ENCODE data around the gene MAD1L1.
A peak's percentile ranks its signal among the peaks of the same experiment; 100 is the strongest.

The MAD1L1 gene

DNA sequence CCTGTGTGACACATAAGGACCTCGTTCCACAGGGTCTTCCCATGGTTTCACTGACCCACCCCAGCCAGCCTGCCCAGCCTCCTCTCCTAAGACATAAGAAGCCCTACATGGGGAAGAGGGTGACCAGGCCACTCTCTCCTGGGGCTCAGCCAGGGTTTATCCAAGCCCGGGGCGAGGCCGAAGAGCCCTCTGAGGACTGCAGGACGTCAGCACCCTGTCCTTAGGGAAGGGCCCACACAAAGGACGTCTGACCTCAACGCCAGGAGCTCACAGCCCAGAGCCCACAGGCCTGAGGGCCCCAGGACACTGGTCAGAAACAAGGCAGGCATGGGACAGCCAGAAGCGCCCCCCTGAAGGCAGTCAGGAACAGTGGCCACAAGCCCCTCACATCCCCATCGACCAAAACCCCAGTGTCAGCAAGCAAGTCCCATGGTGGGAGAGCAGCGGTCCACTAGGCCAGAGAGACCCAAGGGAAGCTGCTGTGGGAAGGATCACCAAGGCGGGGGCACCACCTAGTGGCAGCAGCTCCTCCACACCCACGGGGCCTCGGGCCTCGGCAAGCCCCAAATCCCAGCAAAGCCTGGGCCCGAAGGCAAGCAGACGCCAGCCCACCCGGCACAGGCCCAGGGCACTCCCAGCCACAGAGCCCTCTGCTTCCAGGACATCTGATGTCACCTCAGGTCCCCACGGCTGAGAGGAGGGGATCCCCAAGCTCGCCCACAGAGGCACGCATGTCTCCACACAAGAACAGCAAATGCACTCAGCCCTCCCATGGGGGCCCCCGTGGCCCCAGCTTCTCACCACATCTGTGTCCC lies 23.4 kb downstream of the MAD1L1 start:
- peak; percentile 78 for DNase-seq (ENCODE audit: low read depth)
- TF ChIP-seq, protein P1, sequence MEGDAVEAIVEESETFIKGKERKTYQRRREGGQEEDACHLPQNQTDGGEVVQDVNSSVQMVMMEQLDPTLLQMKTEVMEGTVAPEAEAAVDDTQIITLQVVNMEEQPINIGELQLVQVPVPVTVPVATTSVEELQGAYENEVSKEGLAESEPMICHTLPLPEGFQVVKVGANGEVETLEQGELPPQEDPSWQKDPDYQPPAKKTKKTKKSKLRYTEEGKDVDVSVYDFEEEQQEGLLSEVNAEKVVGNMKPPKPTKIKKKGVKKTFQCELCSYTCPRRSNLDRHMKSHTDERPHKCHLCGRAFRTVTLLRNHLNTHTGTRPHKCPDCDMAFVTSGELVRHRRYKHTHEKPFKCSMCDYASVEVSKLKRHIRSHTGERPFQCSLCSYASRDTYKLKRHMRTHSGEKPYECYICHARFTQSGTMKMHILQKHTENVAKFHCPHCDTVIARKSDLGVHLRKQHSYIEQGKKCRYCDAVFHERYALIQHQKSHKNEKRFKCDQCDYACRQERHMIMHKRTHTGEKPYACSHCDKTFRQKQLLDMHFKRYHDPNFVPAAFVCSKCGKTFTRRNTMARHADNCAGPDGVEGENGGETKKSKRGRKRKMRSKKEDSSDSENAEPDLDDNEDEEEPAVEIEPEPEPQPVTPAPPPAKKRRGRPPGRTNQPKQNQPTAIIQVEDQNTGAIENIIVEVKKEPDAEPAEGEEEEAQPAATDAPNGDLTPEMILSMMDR (IDR thresholded peaks at IDR 0.05; ENCODE audit: low read length, missing control alignments) = peak; percentile 84
- H3K4me3 ChIP-seq (replicated peaks; ENCODE audit: low read depth, low read length) = no peak overlapping the region

DNA sequence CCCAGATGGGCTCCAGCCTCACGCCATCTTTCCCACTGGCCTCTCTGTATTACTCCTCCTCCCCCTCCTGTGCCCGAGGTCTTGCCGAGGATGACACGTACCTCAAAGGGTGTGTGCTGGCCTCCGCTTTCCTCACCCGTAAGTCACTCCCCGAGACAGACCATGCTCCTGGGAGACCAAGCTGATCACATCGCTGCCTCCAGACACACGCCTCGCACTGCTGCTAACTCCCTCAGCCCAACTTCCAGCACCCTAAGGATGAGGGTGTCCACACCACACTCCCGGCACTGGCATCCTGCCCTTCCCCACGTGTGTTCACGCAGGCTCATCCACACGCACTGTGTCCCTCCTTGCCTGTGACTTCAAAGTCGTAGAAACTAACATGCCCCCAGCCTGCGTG lies 24.0 kb downstream of the MAD1L1 start:
- H3K4me3 ChIP-seq (replicated peaks; ENCODE audit: low read depth, low read length) = no peak overlapping the region
- no peak for DNase-seq (ENCODE audit: low read depth)
- TF ChIP-seq, protein P1 (IDR thresholded peaks at IDR 0.05; ENCODE audit: low read length, missing control alignments) = no peak

DNA sequence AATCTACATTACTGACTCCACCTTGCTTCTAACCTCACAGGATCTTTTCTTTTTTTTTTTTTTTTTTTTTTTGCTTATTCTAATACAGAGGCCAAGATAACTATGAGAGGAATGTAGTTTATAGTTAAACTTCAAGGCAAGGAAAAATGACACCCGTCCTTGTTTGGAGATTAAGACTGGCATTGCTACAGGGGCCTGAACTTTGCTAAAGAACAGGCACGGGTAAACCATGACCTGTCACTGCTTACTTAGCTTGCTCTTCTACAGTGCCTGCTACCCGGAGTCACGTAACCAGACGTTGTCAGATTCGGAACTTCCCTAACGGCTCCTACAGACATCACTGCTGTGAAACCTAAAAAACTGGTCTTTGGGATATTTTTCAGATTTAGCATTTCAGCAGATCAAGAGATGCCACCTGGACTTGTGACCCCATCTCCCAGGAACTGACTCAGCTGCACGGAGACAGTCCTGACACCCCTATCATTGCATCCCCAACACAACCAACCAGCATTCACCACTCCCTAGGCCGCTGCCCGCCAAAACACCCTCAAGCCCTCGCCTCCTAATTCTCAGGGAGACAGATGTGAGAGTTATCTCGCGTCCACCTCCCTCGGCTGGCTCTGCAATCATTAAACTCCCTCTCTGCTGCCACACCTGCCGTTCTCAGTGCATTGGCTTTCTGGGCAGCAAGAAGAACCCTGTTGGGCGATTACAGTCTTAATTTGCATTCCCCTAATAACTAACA lies 27.5 kb downstream of the MAD1L1 start:
- TF ChIP-seq, protein P1 (IDR thresholded peaks at IDR 0.05; ENCODE audit: low read length, missing control alignments) = no peak
- no peak overlapping the region for H3K4me3 ChIP-seq (replicated peaks; ENCODE audit: low read depth, low read length)
- no peak for DNase-seq (ENCODE audit: low read depth)

DNA sequence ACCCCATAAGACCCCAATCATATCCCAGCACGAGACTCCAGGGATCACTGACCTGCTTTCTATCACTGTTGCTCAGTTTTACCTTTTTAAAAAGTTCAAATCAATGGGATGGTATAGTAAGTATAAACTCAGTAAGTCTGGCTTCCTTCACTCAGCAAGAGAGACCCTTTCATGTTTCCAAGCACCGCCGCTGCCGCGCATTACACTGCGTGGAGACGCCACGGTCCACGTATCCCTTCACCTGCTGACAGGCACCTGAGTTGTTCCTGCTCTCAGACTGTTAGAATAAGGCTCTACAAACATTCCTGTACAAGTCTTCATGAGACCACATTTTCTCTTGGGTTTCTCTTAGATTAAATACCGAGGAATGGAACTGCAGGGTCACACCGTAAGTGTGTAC lies 28.3 kb downstream of the MAD1L1 start:
- DNase-seq (ENCODE audit: low read depth) = no peak
- no peak overlapping the region for H3K4me3 ChIP-seq (replicated peaks; ENCODE audit: low read depth, low read length)
- TF ChIP-seq, protein P1 (IDR thresholded peaks at IDR 0.05; ENCODE audit: low read length, missing control alignments) = no peak

DNA sequence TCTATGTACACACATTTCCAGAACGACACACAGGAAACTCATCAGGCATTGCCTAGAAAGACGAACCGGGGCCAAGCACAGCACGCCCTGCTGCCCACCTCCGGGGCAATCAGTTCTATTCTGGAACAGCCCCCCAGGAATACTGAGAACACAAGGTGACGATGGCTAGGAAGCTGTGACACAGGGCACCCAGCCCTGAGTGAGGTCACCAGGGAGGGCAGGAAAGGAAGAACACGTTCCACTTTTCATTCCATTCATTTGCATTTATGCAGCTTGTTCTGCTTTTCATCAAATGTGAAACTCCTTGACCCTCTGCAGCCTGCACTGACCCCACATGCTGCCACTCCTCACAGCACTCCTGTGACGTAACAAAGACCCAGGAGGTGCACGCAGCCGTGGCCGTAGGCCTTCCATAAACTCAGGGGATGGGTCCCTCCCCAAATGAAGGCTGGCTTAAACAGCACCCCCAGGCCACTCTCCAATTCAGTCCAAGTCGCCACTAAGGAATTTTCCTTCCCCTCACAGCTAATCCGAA lies 28.9 kb downstream of the MAD1L1 start:
- no peak for DNase-seq (ENCODE audit: low read depth)
- TF ChIP-seq, protein P1 (IDR thresholded peaks at IDR 0.05; ENCODE audit: low read length, missing control alignments) = no peak
- no peak overlapping the region for H3K4me3 ChIP-seq (replicated peaks; ENCODE audit: low read depth, low read length)

DNA sequence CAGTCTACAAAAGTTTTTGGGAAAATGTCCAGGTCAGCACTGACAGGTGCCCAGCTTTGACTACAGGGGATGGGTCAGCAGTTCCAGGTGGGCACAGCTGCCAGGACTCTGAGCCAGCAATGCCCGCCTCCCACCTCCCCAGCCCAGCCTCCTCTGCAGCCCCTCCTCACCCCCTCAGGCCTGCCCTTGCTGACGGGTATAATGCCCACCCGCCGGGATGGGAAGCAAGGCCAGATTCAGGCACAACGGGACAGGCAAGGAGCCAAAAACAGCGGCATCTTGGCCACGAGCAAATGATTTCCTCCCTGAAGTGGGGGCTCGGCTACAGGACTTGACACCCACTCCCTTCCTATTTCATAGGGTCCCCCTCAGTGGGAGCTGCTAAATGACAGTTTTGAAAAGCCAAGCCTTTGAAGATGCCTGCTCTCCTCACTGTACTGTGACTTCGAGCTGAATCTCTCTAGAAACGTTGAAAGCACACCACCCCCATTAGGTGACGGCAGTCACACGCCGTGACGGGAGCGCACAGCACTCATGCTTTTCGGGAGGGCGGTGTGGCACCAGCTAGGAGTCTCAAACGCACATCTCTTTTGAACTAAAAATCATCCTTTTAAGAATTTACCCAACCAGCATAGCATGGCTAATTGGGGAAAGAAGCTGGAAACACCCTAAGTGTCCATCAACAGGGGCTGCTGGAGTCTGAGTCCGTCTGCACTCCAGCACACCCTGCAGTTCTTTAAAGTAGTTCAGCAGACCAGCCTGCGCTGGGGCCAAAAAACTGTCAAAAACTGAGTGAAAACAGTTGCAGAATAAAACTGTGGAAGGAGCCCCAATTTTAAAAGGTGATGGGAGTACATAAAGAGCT lies 29.6 kb downstream of the MAD1L1 start:
- TF ChIP-seq, protein P1 (IDR thresholded peaks at IDR 0.05; ENCODE audit: low read length, missing control alignments) = no peak

More for the DNA sequence above, 29.6 kb downstream of the MAD1L1 start:
- H3K4me3 ChIP-seq (replicated peaks; ENCODE audit: low read depth, low read length) = no peak overlapping the region
- DNase-seq (ENCODE audit: low read depth) = peak; percentile 29
